CD14-positive monocyte (primary cell): ENCODE results near the gene KIF5C. TPM values are rescaled to one million over a fixed set of nuclear protein-coding genes. Genes with fewer than 3 reads are reported as not detected.

Experiments used
- DNase-seq, 3 donors: peaks; one replicate each; pipeline ENCODE4 v3.0.0-alpha.2; 2011 to 2022
- H2AFZ ChIP-seq: 2 replicates; pipeline ENCODE4 v1.6.0; 2012; ENCODE audit warnings: mild to moderate bottlenecking, low read depth, low read length, inconsistent platforms; ENCODE audit not compliant: insufficient read depth, poor library complexity, severe bottlenecking
- H3K27ac ChIP-seq, 2 donors: 1 replicate in 1 of 2; 2 replicates in 1 of 2; pipeline ENCODE4 v1.5.1; 2012 to 2013; ENCODE audit warnings: low read length in 2 of 2, control low read depth in 1 of 2, inconsistent platforms in 1 of 2, low read depth in 1 of 2, mild to moderate bottlenecking in 1 of 2
- H3K27me3 ChIP-seq, 2 donors: one replicate each; pipeline versions ENCODE4 v1.6.0 to v1.6.1; 2011 to 2013; ENCODE audit warnings: low read length in 2 of 2; ENCODE audit not compliant: control insufficient read depth in 2 of 2, insufficient read depth in 2 of 2
- H3K36me3 ChIP-seq, 2 donors: replicated peaks in 1 of 2; 1 replicate in 1 of 2; 2 replicates in 1 of 2; pipeline versions ENCODE4 v1.5.1 to v1.6.1; 2012 to 2013; ENCODE audit warnings: low read length in 2 of 2, control low read depth in 1 of 2, inconsistent platforms in 1 of 2, mild to moderate bottlenecking in 1 of 2; ENCODE audit not compliant: insufficient read depth in 2 of 2, control insufficient read depth in 1 of 2
- H3K4me1 ChIP-seq, 2 donors: 1 replicate in 1 of 2; 2 replicates in 1 of 2; pipeline versions ENCODE4 v1.5.1 to v1.6.1; 2012 to 2013; ENCODE audit warnings: low read length in 2 of 2, control low read depth in 1 of 2, inconsistent platforms in 1 of 2, mild to moderate bottlenecking in 1 of 2, moderate library complexity in 1 of 2; ENCODE audit not compliant: insufficient read depth in 2 of 2, control insufficient read depth in 1 of 2
- H3K4me2 ChIP-seq: replicated peaks from 2 replicates; pipeline ENCODE3; 2012; ENCODE audit warnings: low read length, moderate library complexity, mild to moderate bottlenecking; ENCODE audit not compliant: poor library complexity, severe bottlenecking; ENCODE audit errors: extremely low read depth
- H3K4me3 ChIP-seq, 3 experiments: fragments of 200-600 bp in 1 of 3; sonication (generic) in 1 of 3; replicated peaks in 1 of 3; 1 replicate in 2 of 3; 2 replicates in 1 of 3; pipeline ENCODE4 v1.5.1; 2011 to 2013; ENCODE audit warnings: low read length in 3 of 3, mild to moderate bottlenecking in 3 of 3, control low read depth in 2 of 3, low read depth in 2 of 3, inconsistent platforms in 1 of 3, moderate library complexity in 1 of 3
- H3K79me2 ChIP-seq: 2 replicates; pipeline ENCODE4 v1.6.0; 2012; ENCODE audit warnings: mild to moderate bottlenecking, control low read depth, inconsistent platforms, low read length, moderate library complexity; ENCODE audit not compliant: insufficient read depth
- H3K9ac ChIP-seq: 2 replicates; pipeline ENCODE4 v1.6.0; 2017; ENCODE audit warnings: low read length, mild to moderate bottlenecking; ENCODE audit not compliant: insufficient read depth, poor library complexity, severe bottlenecking
- H3K9me3 ChIP-seq, 2 donors: replicated peaks in 1 of 2; 1 replicate in 1 of 2; 2 replicates in 1 of 2; pipeline versions ENCODE4 v1.5.1 to v1.6.1; 2012 to 2013; ENCODE audit warnings: low read length in 2 of 2, control low read depth in 1 of 2; ENCODE audit not compliant: control insufficient read depth in 1 of 2, insufficient read depth in 1 of 2
- H4K20me1 ChIP-seq: 2 replicates; pipeline ENCODE4 v1.6.0; 2012; ENCODE audit warnings: mild to moderate bottlenecking, low read length, control low read depth, moderate library complexity; ENCODE audit not compliant: insufficient read depth
- H3K27ac Mint-ChIP-seq, 7 donors: one replicate each; pipeline ENCODE4 v1.8.0; 2020; ENCODE audit warnings: mild to moderate bottlenecking in 7 of 7, mixed read lengths in 7 of 7, moderate library complexity in 6 of 7, inconsistent platforms in 2 of 7
- H3K27me3 Mint-ChIP-seq, 3 donors: one replicate each; pipeline ENCODE4 v1.8.0; 2021 to 2022; ENCODE audit warnings: low read depth in 3 of 3, mild to moderate bottlenecking in 3 of 3, mixed read lengths in 3 of 3, moderate library complexity in 3 of 3, inconsistent platforms in 1 of 3
- H3K36me3 Mint-ChIP-seq, 2 donors: one replicate each; pipeline ENCODE4 v1.8.0; 2020; ENCODE audit warnings: mixed read lengths in 2 of 2, inconsistent platforms in 1 of 2, mild to moderate bottlenecking in 1 of 2
- H3K4me1 Mint-ChIP-seq: one replicate; pipeline ENCODE4 v1.8.0; 2020; ENCODE audit warnings: mild to moderate bottlenecking, mixed read lengths
- H3K4me3 Mint-ChIP-seq, 2 donors: one replicate each; pipeline ENCODE4 v1.8.0; 2020; ENCODE audit warnings: mild to moderate bottlenecking in 2 of 2, mixed read lengths in 2 of 2, moderate library complexity in 1 of 2
- H3K9me3 Mint-ChIP-seq, 7 donors: one replicate each; pipeline ENCODE4 v1.8.0; 2020 to 2022; ENCODE audit warnings: mixed read lengths in 7 of 7, mild to moderate bottlenecking in 6 of 7, moderate library complexity in 6 of 7, inconsistent platforms in 2 of 7
- WGBS: methylation state at CpG from one replicate; pipeline ENCODE4 v1.1.5; 2013; ENCODE audit warnings: missing lambda C conversion rate; ENCODE audit not compliant: insufficient coverage; 5-methylcytosine and 5-hydroxymethylcytosine counted together
- intact Hi-C, 2 donors: fragments of 100-400 bp; cut with micrococcal nuclease; formaldehyde crosslinking; loops; one replicate each; pipeline versions ENCODE4 v1.15.0 to v1.15.1; 2023
- polyA plus RNA-seq, 3 donors: library from polyadenylated mRNA; depleted of rRNA in 1 of 3; unstranded in 2 of 3; stranded (reverse) in 1 of 3; fragments of 300-500 nt in 2 of 3; fragments of >200 nt in 1 of 3; fragmentation: Illumina TruSeq in 2 of 3; gene quantifications; 1 replicate in 2 of 3; 2 replicates in 1 of 3; pipeline ENCODE4 v1.2.3, GENCODE V29; 2012 to 2021
- TF ChIP-seq, protein P1 (sequence below): fragments of 200-600 bp; IDR thresholded peaks from one replicate; pipeline ENCODE4 v1.8.0; 2022; ENCODE audit warnings: antibody characterized with exemption, mild to moderate bottlenecking

The KIF5C gene
- polyA plus RNA-seq, 3 donors: 0.04 TPM; not detected in 2

DNA sequence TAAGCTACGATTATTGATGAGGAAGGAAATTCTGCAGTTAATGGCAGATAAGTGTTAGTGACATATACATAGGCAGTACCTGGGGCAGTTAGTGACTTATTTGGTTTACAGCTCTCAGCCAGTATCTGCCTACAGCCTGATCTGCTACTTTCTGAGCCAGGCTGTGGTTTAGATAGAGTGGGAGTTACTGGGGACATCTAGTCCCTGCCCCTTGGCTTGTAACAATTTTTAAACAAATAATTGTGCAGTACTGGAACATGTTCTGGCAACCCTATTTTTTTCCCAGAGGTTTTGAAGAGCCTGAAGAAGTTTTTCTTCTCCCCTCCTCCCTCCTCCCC lies 2.3 kb downstream of the KIF5C start:
- H3K27me3 Mint-ChIP-seq: peaks cover 54 to 76% (median 66%) of the 10 kb centered on the region in 3 donors
- H3K4me3 Mint-ChIP-seq: peak overlapping the region in 1 of 2 donors; percentile 78
- H3K4me1 Mint-ChIP-seq: peaks cover 12% of the 10 kb centered on the region
- TF ChIP-seq, protein P1, sequence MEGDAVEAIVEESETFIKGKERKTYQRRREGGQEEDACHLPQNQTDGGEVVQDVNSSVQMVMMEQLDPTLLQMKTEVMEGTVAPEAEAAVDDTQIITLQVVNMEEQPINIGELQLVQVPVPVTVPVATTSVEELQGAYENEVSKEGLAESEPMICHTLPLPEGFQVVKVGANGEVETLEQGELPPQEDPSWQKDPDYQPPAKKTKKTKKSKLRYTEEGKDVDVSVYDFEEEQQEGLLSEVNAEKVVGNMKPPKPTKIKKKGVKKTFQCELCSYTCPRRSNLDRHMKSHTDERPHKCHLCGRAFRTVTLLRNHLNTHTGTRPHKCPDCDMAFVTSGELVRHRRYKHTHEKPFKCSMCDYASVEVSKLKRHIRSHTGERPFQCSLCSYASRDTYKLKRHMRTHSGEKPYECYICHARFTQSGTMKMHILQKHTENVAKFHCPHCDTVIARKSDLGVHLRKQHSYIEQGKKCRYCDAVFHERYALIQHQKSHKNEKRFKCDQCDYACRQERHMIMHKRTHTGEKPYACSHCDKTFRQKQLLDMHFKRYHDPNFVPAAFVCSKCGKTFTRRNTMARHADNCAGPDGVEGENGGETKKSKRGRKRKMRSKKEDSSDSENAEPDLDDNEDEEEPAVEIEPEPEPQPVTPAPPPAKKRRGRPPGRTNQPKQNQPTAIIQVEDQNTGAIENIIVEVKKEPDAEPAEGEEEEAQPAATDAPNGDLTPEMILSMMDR: no peak
- DNase-seq: no peak
- no peaks in the 10 kb centered on the region for H3K36me3 ChIP-seq
- no peak overlapping the region for H3K27ac Mint-ChIP-seq
- no peaks in the 10 kb centered on the region for H4K20me1 ChIP-seq
- peaks cover 14 to 24% of the 10 kb centered on the region in 2 donors for H3K9me3 ChIP-seq
- H2AFZ ChIP-seq: no peak overlapping the region
- no peak overlapping the region for H3K4me2 ChIP-seq
- no CpG with 5 or more reads among the region's 1 CpG for WGBS
- peaks cover 63 to 76% of the 10 kb centered on the region in 2 donors for H3K27me3 ChIP-seq
- H3K9me3 Mint-ChIP-seq: peaks cover 3 to 24% (median 19%) of the 10 kb centered on the region in 7 donors
- H3K79me2 ChIP-seq: no peaks in the 10 kb centered on the region
- intact Hi-C loops: no loop called here
- no peak overlapping the region for H3K4me3 ChIP-seq
- no peak overlapping the region for H3K27ac ChIP-seq
- peaks cover 8 to 15% of the 10 kb centered on the region in 2 donors for H3K4me1 ChIP-seq
- peaks cover 2 to 4% of the 10 kb centered on the region in 2 donors for H3K36me3 Mint-ChIP-seq
- no peak overlapping the region for H3K9ac ChIP-seq

DNA sequence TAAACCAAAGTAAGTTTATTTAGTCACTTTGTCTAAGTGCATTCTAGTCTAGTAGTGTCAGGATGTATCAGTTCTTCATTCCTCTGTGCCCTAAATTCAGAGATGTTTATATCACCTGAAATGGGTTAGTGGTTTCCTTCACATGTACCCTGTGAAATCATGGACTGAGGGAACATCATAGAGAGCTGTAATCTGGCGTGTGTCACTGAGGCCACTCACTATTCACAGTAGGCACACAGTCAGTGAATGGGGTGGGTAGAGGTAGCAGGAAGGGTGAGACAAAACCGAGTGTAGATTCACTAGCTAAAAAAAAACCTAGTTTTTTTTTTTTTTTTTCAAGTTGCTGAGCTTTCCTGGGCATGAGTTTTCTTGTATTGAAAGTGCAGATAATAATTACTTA lies 5.6 kb downstream of the KIF5C start:
- H3K9me3 Mint-ChIP-seq: peaks cover 3 to 20% (median 13%) of the 10 kb centered on the region in 7 donors
- no peaks in the 10 kb centered on the region for H4K20me1 ChIP-seq
- TF ChIP-seq, protein P1: no peak
- H3K27ac ChIP-seq: no peak overlapping the region
- H3K27me3 Mint-ChIP-seq: peaks cover 44 to 58% (median 47%) of the 10 kb centered on the region in 3 donors
- H2AFZ ChIP-seq: no peak overlapping the region
- H3K79me2 ChIP-seq: no peaks in the 10 kb centered on the region
- H3K36me3 Mint-ChIP-seq: peaks cover 2 to 4% of the 10 kb centered on the region in 2 donors
- H3K4me1 ChIP-seq: peaks cover 5 to 7% of the 10 kb centered on the region in 2 donors
- 100% methylated on average over 1 of the region's 2 CpGs for WGBS
- H3K36me3 ChIP-seq: no peaks in the 10 kb centered on the region
- peaks cover 17 to 18% of the 10 kb centered on the region in 2 donors for H3K9me3 ChIP-seq
- no peak for DNase-seq
- H3K27me3 ChIP-seq: peaks cover 40 to 51% of the 10 kb centered on the region in 2 donors
- no peak overlapping the region for H3K4me3 ChIP-seq
- H3K27ac Mint-ChIP-seq: peak overlapping the region in 1 of 7 donors; percentile 80
- no peak overlapping the region for H3K4me3 Mint-ChIP-seq
- peaks cover 7% of the 10 kb centered on the region for H3K4me1 Mint-ChIP-seq
- no peak overlapping the region for H3K4me2 ChIP-seq
- H3K9ac ChIP-seq: no peak overlapping the region
- intact Hi-C loops: no loop called here
